WTC11 (cell line): Measurements from ENCODE around the gene TRIM7. TPM values are rescaled to one million over a fixed set of nuclear protein-coding genes. Genes with fewer than 3 reads are reported as not detected.

Experiments used
- ATF1 ChIP-seq: sonication (generic); formaldehyde crosslinking; IDR thresholded peaks from 2 replicates; pipeline ENCODE4 v1.8.1; 2023; ENCODE audit warnings: mild to moderate bottlenecking, moderate library complexity, missing genetic modification reagents
- ATF3 ChIP-seq: sonication (generic); formaldehyde crosslinking; conservative IDR thresholded peaks from 2 replicates; pipeline ENCODE4 v1.8.1; 2022; ENCODE audit warnings: mild to moderate bottlenecking, missing genetic modification reagents
- CDX4 ChIP-seq: fragments of 250-450 bp; sonication (Bioruptor Pico); IDR thresholded peaks from 2 replicates; pipeline ENCODE4 v1.9.0; 2021; ENCODE audit warnings: moderate library complexity, mild to moderate bottlenecking, inconsistent platforms, borderline replicate concordance
- CREB1 ChIP-seq: sonication (generic); formaldehyde crosslinking; IDR thresholded peaks from 2 replicates; pipeline ENCODE4 v1.8.0; 2023; ENCODE audit warnings: mild to moderate bottlenecking, missing genetic modification reagents
- CREM ChIP-seq: sonication (generic); formaldehyde crosslinking; IDR thresholded peaks from 2 replicates; pipeline ENCODE4 v1.8.1; 2022; ENCODE audit warnings: mild to moderate bottlenecking, missing genetic modification reagents, moderate library complexity
- FOXJ3 ChIP-seq: sonication (generic); formaldehyde crosslinking; IDR thresholded peaks from 2 replicates; pipeline ENCODE4 v1.9.0; 2021; ENCODE audit warnings: missing genetic modification reagents, mild to moderate bottlenecking, borderline replicate concordance
- FOXP1 ChIP-seq: sonication (generic); formaldehyde crosslinking; IDR thresholded peaks from 2 replicates; pipeline ENCODE4 v1.8.0; 2022; ENCODE audit warnings: missing genetic modification reagents, mild to moderate bottlenecking, moderate library complexity, borderline replicate concordance
- IRF2 ChIP-seq: sonication (generic); formaldehyde crosslinking; IDR thresholded peaks from 2 replicates; pipeline ENCODE4 v1.8.0; 2022; ENCODE audit warnings: low read depth, missing genetic modification reagents, borderline replicate concordance
- JUN ChIP-seq: sonication (generic); formaldehyde crosslinking; IDR thresholded peaks from 2 replicates; pipeline ENCODE4 v1.8.0; 2023; ENCODE audit warnings: mild to moderate bottlenecking, missing genetic modification reagents
- MXD4 ChIP-seq: fragments of 250-450 bp; sonication (Bioruptor Pico); IDR thresholded peaks from 2 replicates; pipeline ENCODE4 v1.8.0; 2021; ENCODE audit warnings: mild to moderate bottlenecking, moderate library complexity, borderline replicate concordance
- MYBL2 ChIP-seq: sonication (generic); formaldehyde crosslinking; IDR thresholded peaks from 2 replicates; pipeline ENCODE4 v1.8.1; 2023; ENCODE audit warnings: mild to moderate bottlenecking, moderate library complexity, missing genetic modification reagents
- NFYB ChIP-seq: sonication (generic); formaldehyde crosslinking; conservative IDR thresholded peaks from 2 replicates; pipeline ENCODE4 v1.8.0; 2022; ENCODE audit warnings: low read depth, missing genetic modification reagents
- PRDM15 ChIP-seq: sonication (generic); formaldehyde crosslinking; IDR thresholded peaks from 2 replicates; pipeline ENCODE4 v1.8.0; 2022; ENCODE audit warnings: missing genetic modification reagents
- RORB ChIP-seq: fragments of 250-450 bp; sonication (Bioruptor Pico); IDR thresholded peaks from 2 replicates; pipeline ENCODE4 v1.9.0; 2021; ENCODE audit warnings: mild to moderate bottlenecking
- SP1 ChIP-seq: sonication (generic); formaldehyde crosslinking; conservative IDR thresholded peaks from 2 replicates; pipeline ENCODE4 v1.8.1; 2022; ENCODE audit warnings: missing genetic modification reagents
- STAT6 ChIP-seq: sonication (generic); formaldehyde crosslinking; conservative IDR thresholded peaks from 2 replicates; pipeline ENCODE4 v1.8.1; 2023; ENCODE audit warnings: mild to moderate bottlenecking, low read depth, missing genetic modification reagents, moderate library complexity
- total RNA-seq: library from RNA; stranded (reverse); gene quantifications from 3 replicates; pipeline ENCODE4 v1.2.3, GENCODE V29; 2021
- TF ChIP-seq, protein P1 (sequence below): sonication (generic); formaldehyde crosslinking; IDR thresholded peaks from 2 replicates; pipeline ENCODE4 v1.8.0; 2023; ENCODE audit warnings: missing genetic modification reagents, mild to moderate bottlenecking, borderline replicate concordance
- TF ChIP-seq, protein P2 (sequence below): fragments of 250-450 bp; sonication (Bioruptor Pico); IDR thresholded peaks from 2 replicates; pipeline ENCODE4 v1.8.0; 2021; ENCODE audit warnings: mild to moderate bottlenecking
- TF ChIP-seq, protein P3 (sequence below): sonication (generic); formaldehyde crosslinking; IDR thresholded peaks from 2 replicates; pipeline ENCODE4 v1.8.0; 2022; ENCODE audit warnings: mild to moderate bottlenecking, missing genetic modification reagents
- TF ChIP-seq, protein P4 (sequence below): sonication (generic); formaldehyde crosslinking; IDR thresholded peaks from 2 replicates; pipeline ENCODE4 v1.8.0; 2023; ENCODE audit warnings: mild to moderate bottlenecking, missing genetic modification reagents

Gene TRIM7
- total RNA-seq, 1 experiment from 2014 or later: 1.4 TPM

DNA sequence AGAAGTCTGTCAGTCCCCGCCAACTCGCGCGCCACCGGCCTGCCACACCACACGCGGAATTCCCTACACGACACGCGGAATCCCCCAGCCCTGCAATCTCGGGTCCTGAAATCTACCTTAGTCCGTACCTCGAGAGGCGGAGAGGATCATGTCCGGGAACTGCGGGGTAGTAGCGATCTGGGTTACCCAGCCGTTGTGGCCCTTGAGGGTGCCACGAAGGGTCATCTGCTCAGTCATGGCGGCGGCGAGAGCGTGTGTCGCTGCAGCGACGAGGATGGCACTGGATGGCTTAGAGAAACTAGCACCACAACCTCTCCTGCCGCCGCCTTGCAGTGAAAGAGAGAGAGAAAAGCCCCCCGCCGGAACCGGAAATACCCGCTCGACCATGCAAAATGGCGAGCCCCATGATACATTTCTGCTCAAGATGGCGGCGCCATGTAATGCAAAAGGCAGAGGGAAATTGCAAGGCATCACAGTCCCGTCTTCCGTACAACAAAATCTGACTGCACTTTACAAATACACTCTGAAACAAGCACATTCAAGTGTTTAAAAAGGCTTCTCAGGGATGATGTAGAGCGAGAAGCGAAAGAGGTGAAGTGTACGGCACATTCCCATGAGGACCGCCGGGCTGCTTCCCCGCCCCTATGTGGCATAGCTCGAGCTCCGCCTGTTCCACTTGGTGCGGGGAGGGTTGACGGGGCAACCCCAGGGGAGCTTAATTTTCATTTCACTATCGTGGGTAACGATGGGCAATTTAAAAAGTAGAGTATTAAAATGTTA lies 38.8 kb upstream of the TRIM7 start, which contains the start of gene RACK1 (continued):
- TF ChIP-seq, protein P1, sequence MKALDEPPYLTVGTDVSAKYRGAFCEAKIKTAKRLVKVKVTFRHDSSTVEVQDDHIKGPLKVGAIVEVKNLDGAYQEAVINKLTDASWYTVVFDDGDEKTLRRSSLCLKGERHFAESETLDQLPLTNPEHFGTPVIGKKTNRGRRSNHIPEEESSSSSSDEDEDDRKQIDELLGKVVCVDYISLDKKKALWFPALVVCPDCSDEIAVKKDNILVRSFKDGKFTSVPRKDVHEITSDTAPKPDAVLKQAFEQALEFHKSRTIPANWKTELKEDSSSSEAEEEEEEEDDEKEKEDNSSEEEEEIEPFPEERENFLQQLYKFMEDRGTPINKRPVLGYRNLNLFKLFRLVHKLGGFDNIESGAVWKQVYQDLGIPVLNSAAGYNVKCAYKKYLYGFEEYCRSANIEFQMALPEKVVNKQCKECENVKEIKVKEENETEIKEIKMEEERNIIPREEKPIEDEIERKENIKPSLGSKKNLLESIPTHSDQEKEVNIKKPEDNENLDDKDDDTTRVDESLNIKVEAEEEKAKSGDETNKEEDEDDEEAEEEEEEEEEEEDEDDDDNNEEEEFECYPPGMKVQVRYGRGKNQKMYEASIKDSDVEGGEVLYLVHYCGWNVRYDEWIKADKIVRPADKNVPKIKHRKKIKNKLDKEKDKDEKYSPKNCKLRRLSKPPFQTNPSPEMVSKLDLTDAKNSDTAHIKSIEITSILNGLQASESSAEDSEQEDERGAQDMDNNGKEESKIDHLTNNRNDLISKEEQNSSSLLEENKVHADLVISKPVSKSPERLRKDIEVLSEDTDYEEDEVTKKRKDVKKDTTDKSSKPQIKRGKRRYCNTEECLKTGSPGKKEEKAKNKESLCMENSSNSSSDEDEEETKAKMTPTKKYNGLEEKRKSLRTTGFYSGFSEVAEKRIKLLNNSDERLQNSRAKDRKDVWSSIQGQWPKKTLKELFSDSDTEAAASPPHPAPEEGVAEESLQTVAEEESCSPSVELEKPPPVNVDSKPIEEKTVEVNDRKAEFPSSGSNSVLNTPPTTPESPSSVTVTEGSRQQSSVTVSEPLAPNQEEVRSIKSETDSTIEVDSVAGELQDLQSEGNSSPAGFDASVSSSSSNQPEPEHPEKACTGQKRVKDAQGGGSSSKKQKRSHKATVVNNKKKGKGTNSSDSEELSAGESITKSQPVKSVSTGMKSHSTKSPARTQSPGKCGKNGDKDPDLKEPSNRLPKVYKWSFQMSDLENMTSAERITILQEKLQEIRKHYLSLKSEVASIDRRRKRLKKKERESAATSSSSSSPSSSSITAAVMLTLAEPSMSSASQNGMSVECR (CRISPR knock-in tag): peak; percentile 61; the same call in 1 of the 2 replicates
- TF ChIP-seq JUN (CRISPR knock-in tag) (peak; percentile 60; the same call in 1 of the 2 replicates), CREB1 (CRISPR knock-in tag) (peak; percentile 78; the same call in 1 of the 2 replicates), STAT6 (no peak), PRDM15 (no peak), FOXJ3 (CRISPR knock-in tag) (no peak), ATF3 (no peak), ATF1 (CRISPR knock-in tag) (0 out of 2 replicates have a peak, but pooled peaks have one; percentile 73), FOXP1 (peak; percentile 75), MYBL2 (CRISPR knock-in tag) (peak; percentile 35; the same call in 1 of the 2 replicates), CREM (CRISPR knock-in tag) (peak; percentile 77), SP1 (CRISPR knock-in tag) (peak; percentile 70), NFYB (CRISPR knock-in tag) (no peak), RORB (CRISPR knock-in tag) (no peak), CDX4 (CRISPR knock-in tag) (no peak), IRF2 (CRISPR knock-in tag) (no peak), MXD4 (CRISPR knock-in tag) (no peak)
- TF ChIP-seq, protein P2, sequence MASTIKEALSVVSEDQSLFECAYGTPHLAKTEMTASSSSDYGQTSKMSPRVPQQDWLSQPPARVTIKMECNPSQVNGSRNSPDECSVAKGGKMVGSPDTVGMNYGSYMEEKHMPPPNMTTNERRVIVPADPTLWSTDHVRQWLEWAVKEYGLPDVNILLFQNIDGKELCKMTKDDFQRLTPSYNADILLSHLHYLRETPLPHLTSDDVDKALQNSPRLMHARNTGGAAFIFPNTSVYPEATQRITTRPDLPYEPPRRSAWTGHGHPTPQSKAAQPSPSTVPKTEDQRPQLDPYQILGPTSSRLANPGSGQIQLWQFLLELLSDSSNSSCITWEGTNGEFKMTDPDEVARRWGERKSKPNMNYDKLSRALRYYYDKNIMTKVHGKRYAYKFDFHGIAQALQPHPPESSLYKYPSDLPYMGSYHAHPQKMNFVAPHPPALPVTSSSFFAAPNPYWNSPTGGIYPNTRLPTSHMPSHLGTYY (CRISPR knock-in tag): no peak
- TF ChIP-seq, protein P3, sequence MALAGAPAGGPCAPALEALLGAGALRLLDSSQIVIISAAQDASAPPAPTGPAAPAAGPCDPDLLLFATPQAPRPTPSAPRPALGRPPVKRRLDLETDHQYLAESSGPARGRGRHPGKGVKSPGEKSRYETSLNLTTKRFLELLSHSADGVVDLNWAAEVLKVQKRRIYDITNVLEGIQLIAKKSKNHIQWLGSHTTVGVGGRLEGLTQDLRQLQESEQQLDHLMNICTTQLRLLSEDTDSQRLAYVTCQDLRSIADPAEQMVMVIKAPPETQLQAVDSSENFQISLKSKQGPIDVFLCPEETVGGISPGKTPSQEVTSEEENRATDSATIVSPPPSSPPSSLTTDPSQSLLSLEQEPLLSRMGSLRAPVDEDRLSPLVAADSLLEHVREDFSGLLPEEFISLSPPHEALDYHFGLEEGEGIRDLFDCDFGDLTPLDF (CRISPR knock-in tag): peak; percentile 84; the same call in 1 of the 2 replicates
- TF ChIP-seq, protein P4, sequence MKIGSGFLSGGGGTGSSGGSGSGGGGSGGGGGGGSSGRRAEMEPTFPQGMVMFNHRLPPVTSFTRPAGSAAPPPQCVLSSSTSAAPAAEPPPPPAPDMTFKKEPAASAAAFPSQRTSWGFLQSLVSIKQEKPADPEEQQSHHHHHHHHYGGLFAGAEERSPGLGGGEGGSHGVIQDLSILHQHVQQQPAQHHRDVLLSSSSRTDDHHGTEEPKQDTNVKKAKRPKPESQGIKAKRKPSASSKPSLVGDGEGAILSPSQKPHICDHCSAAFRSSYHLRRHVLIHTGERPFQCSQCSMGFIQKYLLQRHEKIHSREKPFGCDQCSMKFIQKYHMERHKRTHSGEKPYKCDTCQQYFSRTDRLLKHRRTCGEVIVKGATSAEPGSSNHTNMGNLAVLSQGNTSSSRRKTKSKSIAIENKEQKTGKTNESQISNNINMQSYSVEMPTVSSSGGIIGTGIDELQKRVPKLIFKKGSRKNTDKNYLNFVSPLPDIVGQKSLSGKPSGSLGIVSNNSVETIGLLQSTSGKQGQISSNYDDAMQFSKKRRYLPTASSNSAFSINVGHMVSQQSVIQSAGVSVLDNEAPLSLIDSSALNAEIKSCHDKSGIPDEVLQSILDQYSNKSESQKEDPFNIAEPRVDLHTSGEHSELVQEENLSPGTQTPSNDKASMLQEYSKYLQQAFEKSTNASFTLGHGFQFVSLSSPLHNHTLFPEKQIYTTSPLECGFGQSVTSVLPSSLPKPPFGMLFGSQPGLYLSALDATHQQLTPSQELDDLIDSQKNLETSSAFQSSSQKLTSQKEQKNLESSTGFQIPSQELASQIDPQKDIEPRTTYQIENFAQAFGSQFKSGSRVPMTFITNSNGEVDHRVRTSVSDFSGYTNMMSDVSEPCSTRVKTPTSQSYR (CRISPR knock-in tag): no peak
